ENCODE results near the gene AGMO.

The AGMO gene

GRCh38 chr7:15457990-15458955, 103.5 kb downstream of the AGMO start:
- no peak for DNase-seq (ENCODE audit: low read depth in 2 of 2)

DNA sequence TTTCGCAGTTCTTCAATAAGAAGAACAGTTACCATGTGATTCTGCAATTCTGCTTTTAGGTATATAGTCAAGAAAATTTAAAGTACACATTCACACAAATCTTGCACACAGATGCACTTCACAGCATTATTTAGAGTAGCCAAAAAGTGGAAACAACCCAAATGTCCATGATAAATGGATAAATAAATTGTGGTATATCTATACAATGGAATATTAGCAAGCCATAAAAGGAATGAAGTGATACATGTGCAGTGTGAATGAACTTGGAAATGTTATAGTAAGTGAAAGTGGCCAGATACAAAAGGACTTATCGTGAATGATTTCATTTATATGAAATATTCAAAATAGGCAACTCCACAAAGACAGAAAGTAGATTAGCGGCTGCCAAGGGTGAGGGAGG, 109.1 kb downstream of the AGMO start:
- DNase-seq (ENCODE audit: low read depth in 2 of 2), result no peak

- DNase-seq (ENCODE audit: low read depth in 2 of 2), result no peak
Measured at GRCh38 chr7:15446722-15447121, 115.1 kb downstream of the AGMO start.

DNA sequence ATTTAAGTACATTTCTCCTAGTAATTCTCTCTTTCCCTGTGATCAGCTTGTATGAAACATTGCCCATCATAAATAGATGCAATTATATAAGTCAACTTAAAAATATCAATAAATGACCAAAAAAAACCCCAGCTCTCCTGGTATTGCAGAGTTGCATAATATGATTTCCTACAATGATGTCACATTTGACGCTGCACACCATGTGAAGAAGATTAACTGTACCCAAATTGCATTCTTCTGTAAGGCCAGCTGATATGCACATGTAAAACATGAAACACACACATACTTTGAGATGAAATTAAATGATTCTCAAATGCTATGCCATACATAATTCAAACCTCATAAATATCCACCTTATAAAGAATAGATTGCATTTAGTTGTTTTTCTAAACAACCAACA, 115.5 kb downstream of the AGMO start:
- no peak for DNase-seq (ENCODE audit: low read depth in 2 of 2)

DNA sequence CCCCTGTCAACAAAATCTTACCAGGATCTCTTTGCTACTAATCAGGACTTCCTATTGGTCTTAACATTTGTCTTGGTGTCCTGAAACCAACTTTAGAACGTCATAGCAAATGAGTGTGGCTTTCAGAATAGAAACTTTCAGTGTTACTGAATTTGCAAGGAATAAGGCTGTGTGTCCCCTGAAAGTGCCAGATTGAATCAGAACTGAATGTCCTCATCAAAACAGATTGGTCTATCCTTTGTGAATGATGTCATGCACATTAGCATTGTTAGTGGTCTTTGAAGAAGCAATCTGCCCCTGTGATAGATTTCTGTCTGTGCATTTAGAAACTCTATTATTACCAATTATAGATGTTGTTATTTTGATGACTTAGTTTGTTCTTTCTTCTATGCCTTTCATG, 119.9 kb downstream of the AGMO start:
- DNase-seq (ENCODE audit: low read depth in 2 of 2), result no peak

DNA sequence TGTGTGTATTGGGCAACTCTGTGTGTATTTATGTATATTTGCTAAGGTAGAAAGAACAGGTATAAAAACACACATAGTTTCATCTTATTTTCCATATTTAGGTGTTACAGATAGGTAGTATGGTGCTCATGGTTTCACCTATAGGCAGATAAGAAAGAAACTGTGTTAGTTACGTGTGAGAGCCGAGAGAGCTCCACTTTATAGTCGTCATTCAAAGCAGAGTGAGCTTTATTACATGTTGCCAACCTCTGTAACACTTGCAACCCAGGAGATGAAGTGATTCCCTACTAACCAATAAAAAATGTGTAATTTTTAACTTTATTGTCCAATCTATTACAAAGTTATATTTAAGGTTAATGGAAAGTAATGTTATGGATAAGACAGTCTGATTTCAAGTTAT, 121.3 kb downstream of the AGMO start:
- no peak for DNase-seq (ENCODE audit: low read depth in 2 of 2)

GRCh38 chr7:15439853-15440252, 122.0 kb downstream of the AGMO start:
- DNase-seq (ENCODE audit: low read depth in 2 of 2), result no peak

GRCh38 chr7:15433151-15433550, 128.7 kb downstream of the AGMO start:
- no peak for DNase-seq (ENCODE audit: low read depth in 2 of 2)

DNA sequence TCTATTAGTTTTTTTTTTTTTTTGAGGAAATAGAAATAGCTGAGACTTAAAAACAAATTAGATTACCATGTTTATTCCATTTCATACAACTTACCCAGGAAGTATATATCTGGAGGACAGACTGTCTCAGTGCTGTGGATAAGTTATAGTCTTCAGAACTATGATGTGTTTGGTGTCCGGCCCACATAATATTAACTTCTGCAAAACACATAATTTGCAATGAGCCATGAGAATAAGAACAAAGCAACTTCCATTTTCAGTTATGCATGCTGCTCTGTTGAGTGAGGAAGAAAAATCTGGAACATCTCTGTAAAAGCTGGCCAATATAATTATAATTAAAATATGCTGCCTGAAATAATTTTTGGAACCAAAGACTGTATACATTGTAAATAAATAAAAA, 130.9 kb downstream of the AGMO start:
- DNase-seq (ENCODE audit: low read depth in 2 of 2), result no peak

- no peak for DNase-seq (ENCODE audit: low read depth in 2 of 2)
Measured at GRCh38 chr7:15430191-15430590, 131.6 kb downstream of the AGMO start.

- no peak for DNase-seq (ENCODE audit: low read depth in 2 of 2)
Measured at GRCh38 chr7:15424468-15424867, 137.3 kb downstream of the AGMO start.

GRCh38 chr7:15419596-15419995, 142.2 kb downstream of the AGMO start:
- no peak for DNase-seq (ENCODE audit: low read depth in 2 of 2)

- no peak for DNase-seq (ENCODE audit: low read depth in 2 of 2)
Measured at GRCh38 chr7:15418264-15418663, 143.6 kb downstream of the AGMO start.

GRCh38 chr7:15417341-15417988, 144.3 kb downstream of the AGMO start:
- no peak for DNase-seq (ENCODE audit: low read depth in 2 of 2)

GRCh38 chr7:15411019-15411418, 150.8 kb downstream of the AGMO start:
- DNase-seq (ENCODE audit: low read depth in 2 of 2), result no peak

DNA sequence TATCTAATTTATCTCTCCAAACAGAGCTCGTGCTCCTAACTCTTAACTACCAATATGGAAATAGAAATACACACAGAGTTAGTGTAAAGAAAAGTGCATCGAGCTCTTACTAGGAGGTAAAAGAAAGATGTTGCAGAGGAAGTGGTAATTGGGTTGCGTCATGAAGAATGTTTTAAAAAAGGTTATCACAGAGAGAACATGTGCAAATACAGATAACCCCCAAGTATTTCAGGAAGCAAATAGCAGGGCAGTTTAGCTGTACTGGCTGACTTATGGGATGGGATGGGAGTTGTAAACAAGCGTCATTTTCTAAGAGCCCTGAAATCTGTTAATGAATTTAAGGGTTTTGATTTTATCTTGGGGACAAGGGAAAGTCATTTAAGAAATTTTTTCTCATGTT, 153.9 kb downstream of the AGMO start:
- DNase-seq (ENCODE audit: low read depth in 2 of 2), result no peak

DNA sequence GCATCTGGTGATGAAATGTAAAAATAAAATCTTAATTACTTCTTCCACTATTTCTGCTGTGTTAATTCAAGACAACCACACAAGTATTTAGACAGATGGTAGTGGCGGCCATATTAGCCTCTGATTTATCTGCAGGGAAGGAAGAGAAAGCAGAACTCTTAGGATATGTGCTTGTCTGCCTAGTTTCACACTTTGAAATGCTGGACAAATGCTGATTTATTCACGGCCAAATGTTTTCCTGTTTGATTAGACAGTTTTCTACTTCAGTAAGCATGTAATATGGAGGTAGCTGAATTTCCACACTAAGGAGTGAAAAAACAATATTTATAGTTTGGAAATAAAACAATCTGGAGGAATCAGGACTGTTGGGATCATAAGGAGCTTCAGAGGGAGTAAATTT, 158.1 kb downstream of the AGMO start:
- no peak for DNase-seq (ENCODE audit: low read depth in 2 of 2)

- DNase-seq (ENCODE audit: low read depth in 2 of 2), result no peak
Measured at GRCh38 chr7:15403315-15403714, 158.5 kb downstream of the AGMO start.

DNA sequence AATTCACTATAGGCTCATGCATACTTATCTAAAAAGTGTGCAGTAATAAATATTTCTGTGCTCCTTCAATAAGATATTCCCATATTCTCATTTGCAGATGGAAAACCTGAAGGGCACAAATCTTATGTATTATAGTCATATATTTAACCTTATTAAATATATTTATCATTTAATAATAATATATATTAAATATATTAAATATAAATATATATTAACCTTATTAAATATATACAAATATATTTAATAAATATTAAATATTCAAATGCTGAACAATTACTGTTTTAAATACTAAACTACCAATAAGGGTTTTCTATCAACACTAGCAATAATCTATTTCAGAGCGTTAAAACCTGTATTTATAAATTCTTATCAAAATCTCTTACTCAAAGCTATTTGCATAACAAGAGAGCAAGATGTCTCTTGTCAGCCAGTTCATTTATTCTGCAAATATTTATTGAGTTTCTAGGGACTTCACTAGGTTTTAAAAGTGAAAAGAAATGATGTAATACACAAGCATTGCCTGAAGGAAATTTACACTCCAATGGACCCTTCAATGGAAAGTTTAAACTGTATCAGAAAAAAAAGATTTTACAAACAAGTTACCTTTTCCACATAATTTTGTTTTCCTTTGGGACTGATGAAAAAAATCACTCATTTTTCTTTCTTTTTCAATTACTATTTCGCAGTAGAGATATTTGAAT, 159.2 kb downstream of the AGMO start:
- DNase-seq (ENCODE audit: low read depth in 2 of 2), result no peak

- no peak for DNase-seq (ENCODE audit: low read depth in 2 of 2)
Measured at GRCh38 chr7:15400440-15400839, 161.4 kb downstream of the AGMO start.

GRCh38 chr7:15399441-15399840, 162.4 kb downstream of the AGMO start:
- no peak for DNase-seq (ENCODE audit: low read depth in 2 of 2)

- no peak for DNase-seq (ENCODE audit: low read depth in 2 of 2)
Measured at GRCh38 chr7:15397922-15398760, 163.7 kb downstream of the AGMO start.
